ENCODE results near the gene CELF2.
"Not testable (repeated sequence)": the region's sequence is repeated elsewhere in the genome, so short reads cannot be mapped to it uniquely, and the experiment has no call there.

CELF2 gene

GRCh38 chr10:11345224-11346054 is 327.8 kb downstream of the CELF2 start:
- DNase-seq (ENCODE audit: low read depth in 2 of 2): no peak

- not testable (repeated sequence) for DNase-seq (ENCODE audit: low read depth in 2 of 2)
Observed at GRCh38 chr10:11347580-11347979, 329.9 kb downstream of the CELF2 start.

GRCh38 chr10:11351801-11352200 is 334.1 kb downstream of the CELF2 start:
- no peak for DNase-seq (ENCODE audit: low read depth in 2 of 2)

GRCh38 chr10:11353006-11353896 is 335.6 kb downstream of the CELF2 start:
- DNase-seq (ENCODE audit: low read depth in 2 of 2): no peak

GRCh38 chr10:11354823-11355222 is 337.2 kb downstream of the CELF2 start:
- DNase-seq (ENCODE audit: low read depth in 2 of 2): no peak

GRCh38 chr10:11355592-11355991 is 337.9 kb downstream of the CELF2 start:
- no peak for DNase-seq (ENCODE audit: low read depth in 2 of 2)

- DNase-seq (ENCODE audit: low read depth in 2 of 2): no peak
Observed at GRCh38 chr10:11357439-11357838, 339.8 kb downstream of the CELF2 start.

GRCh38 chr10:11358011-11358410 is 340.3 kb downstream of the CELF2 start:
- DNase-seq (ENCODE audit: low read depth in 2 of 2): no peak

- no peak for DNase-seq (ENCODE audit: low read depth in 2 of 2)
Observed at GRCh38 chr10:11358923-11359575, 341.4 kb downstream of the CELF2 start.

- DNase-seq (ENCODE audit: low read depth in 2 of 2): no peak
Observed at GRCh38 chr10:11359869-11360268, 342.2 kb downstream of the CELF2 start.

GRCh38 chr10:11363497-11363896 is 345.8 kb downstream of the CELF2 start:
- DNase-seq (ENCODE audit: low read depth in 2 of 2): no peak

- DNase-seq (ENCODE audit: low read depth in 2 of 2): no peak
Observed at GRCh38 chr10:11364241-11364640, 346.6 kb downstream of the CELF2 start.

- not testable (repeated sequence) for DNase-seq (ENCODE audit: low read depth in 2 of 2)
Observed at GRCh38 chr10:11366889-11367288, 349.2 kb downstream of the CELF2 start.

- DNase-seq (ENCODE audit: low read depth in 2 of 2): no peak
Observed at GRCh38 chr10:11367505-11367904, 349.8 kb downstream of the CELF2 start.

GRCh38 chr10:11373717-11374171 is 356.1 kb downstream of the CELF2 start:
- DNase-seq (ENCODE audit: low read depth in 2 of 2): no peak

GRCh38 chr10:11377267-11377666 is 359.6 kb downstream of the CELF2 start:
- DNase-seq (ENCODE audit: low read depth in 2 of 2): no peak

- no peak for DNase-seq (ENCODE audit: low read depth in 2 of 2)
Observed at GRCh38 chr10:11378835-11379234, 361.2 kb downstream of the CELF2 start.

- no peak for DNase-seq (ENCODE audit: low read depth in 2 of 2)
Observed at GRCh38 chr10:11379771-11380170, 362.1 kb downstream of the CELF2 start.

- DNase-seq (ENCODE audit: low read depth in 2 of 2): no peak
Observed at GRCh38 chr10:11381023-11381422, 363.4 kb downstream of the CELF2 start.

- no peak for DNase-seq (ENCODE audit: low read depth in 2 of 2)
Observed at GRCh38 chr10:11381511-11381910, 363.8 kb downstream of the CELF2 start.

- DNase-seq (ENCODE audit: low read depth in 2 of 2): no peak
Observed at GRCh38 chr10:11382187-11382586, 364.5 kb downstream of the CELF2 start.

- no peak for DNase-seq (ENCODE audit: low read depth in 2 of 2)
Observed at GRCh38 chr10:11386044-11386443, 368.4 kb downstream of the CELF2 start.
